GM23338 (cell line): ENCODE data around the gene ARHGAP32. TPM values are rescaled to one million over a fixed set of nuclear protein-coding genes. Genes with fewer than 3 reads are reported as not detected.

Experiments used
- ATAC-seq: fragments of 200-7000 bp; cut with Tn5 transposase; 3 replicates; pipeline ENCODE4 v1.9.1; 2020
- DNase-seq: peaks from one replicate; pipeline ENCODE4 v3.0.0-alpha.2; 2015; ENCODE audit warnings: low spot score
- H2AFZ ChIP-seq: fragments of 200-600 bp; sonication (generic); 2 replicates; pipeline ENCODE4 v1.8.0; 2016; ENCODE audit warnings: antibody characterized with exemption, mild to moderate bottlenecking, moderate library complexity
- H3F3A ChIP-seq: fragments of 200-600 bp; sonication (generic); replicated peaks from 2 replicates; pipeline ENCODE4 v1.8.0; 2017; ENCODE audit warnings: antibody characterized with exemption, mixed run types, low read depth
- H3K27ac ChIP-seq: fragments of 200-600 bp; sonication (generic); 2 replicates; pipeline ENCODE4 v1.6.1; 2016; ENCODE audit warnings: low read depth
- H3K27me3 ChIP-seq: fragments of 200-600 bp; sonication (generic); 2 replicates; pipeline ENCODE4 v1.8.0; 2016; ENCODE audit warnings: mild to moderate bottlenecking, mixed run types, moderate library complexity; ENCODE audit not compliant: insufficient read depth
- H3K36me3 ChIP-seq: fragments of 200-600 bp; sonication (generic); 2 replicates; pipeline ENCODE4 v1.8.0; 2016; ENCODE audit warnings: mild to moderate bottlenecking; ENCODE audit not compliant: insufficient read depth
- H3K4me1 ChIP-seq: fragments of 200-600 bp; sonication (generic); 2 replicates; pipeline ENCODE4 v1.8.0; 2016; ENCODE audit warnings: mild to moderate bottlenecking, moderate library complexity; ENCODE audit not compliant: insufficient read depth
- H3K4me2 ChIP-seq: fragments of 200-600 bp; sonication (generic); 2 replicates; pipeline ENCODE4 v1.7.1; 2017; ENCODE audit warnings: mixed run types
- H3K4me3 ChIP-seq: fragments of 200-600 bp; sonication (generic); 2 replicates; pipeline ENCODE4 v1.6.1; 2016; ENCODE audit warnings: mixed run types
- H3K79me2 ChIP-seq: fragments of 200-600 bp; sonication (generic); replicated peaks from 2 replicates; pipeline ENCODE4 v1.8.0; 2017; ENCODE audit warnings: mild to moderate bottlenecking; ENCODE audit not compliant: insufficient read depth
- H3K9me2 ChIP-seq: fragments of 200-600 bp; sonication (generic); 2 replicates; pipeline ENCODE4 v1.8.0; 2017; ENCODE audit not compliant: insufficient read depth
- H4K20me1 ChIP-seq: fragments of 200-600 bp; sonication (generic); replicated peaks from 2 replicates; pipeline ENCODE4 v1.8.0; 2017; ENCODE audit warnings: mild to moderate bottlenecking; ENCODE audit not compliant: insufficient read depth
- H3K27ac Mint-ChIP-seq: 2 replicates; pipeline ENCODE4 v1.8.0; 2020; ENCODE audit warnings: inconsistent platforms, mild to moderate bottlenecking, moderate library complexity, mixed read lengths
- H3K27me3 Mint-ChIP-seq: 3 replicates; pipeline ENCODE4 v1.8.0; 2022; ENCODE audit warnings: low read depth, mild to moderate bottlenecking, moderate library complexity, mixed read lengths, inconsistent platforms; ENCODE audit not compliant: insufficient read depth, poor library complexity
- H3K36me3 Mint-ChIP-seq: 3 replicates; pipeline ENCODE4 v1.8.0; 2021; ENCODE audit warnings: low read depth, mild to moderate bottlenecking, inconsistent platforms, moderate library complexity, mixed read lengths
- H3K4me1 Mint-ChIP-seq: 3 replicates; pipeline ENCODE4 v1.8.0; 2020; ENCODE audit warnings: mild to moderate bottlenecking, inconsistent platforms, mixed read lengths
- H3K4me3 Mint-ChIP-seq: 3 replicates; pipeline ENCODE4 v1.8.0; 2021; ENCODE audit warnings: moderate library complexity, mild to moderate bottlenecking, inconsistent platforms, mixed read lengths
- H3K9me3 Mint-ChIP-seq: 3 replicates; pipeline ENCODE4 v1.8.0; 2020; ENCODE audit warnings: moderate library complexity, mild to moderate bottlenecking, inconsistent platforms, mixed read lengths
- CREB1 ChIP-seq: fragments of 250-450 bp; sonication (Bioruptor Pico); IDR thresholded peaks from 2 replicates; pipeline ENCODE4 v1.5.0; 2020; ENCODE audit warnings: low read depth, mild to moderate bottlenecking, moderate library complexity
- ETS1 ChIP-seq: IDR thresholded peaks from 2 replicates; pipeline ENCODE4 v1.6.1; 2016; ENCODE audit warnings: antibody characterized with exemption
- EZH2 ChIP-seq: fragments of 200-600 bp; sonication (generic); IDR thresholded peaks from one replicate; pipeline ENCODE4 v1.8.0; 2017; ENCODE audit warnings: antibody characterized with exemption, mild to moderate bottlenecking, low read depth; ENCODE audit not compliant: unreplicated experiment
- EZH2phosphoT487 ChIP-seq: fragments of 200-600 bp; sonication (generic); IDR thresholded peaks from one replicate; pipeline ENCODE4 v1.8.1; 2018; ENCODE audit warnings: antibody characterized with exemption; ENCODE audit not compliant: unreplicated experiment
- JUNB ChIP-seq: IDR thresholded peaks from one replicate; pipeline ENCODE4 v1.6.1; 2016; ENCODE audit warnings: antibody characterized with exemption; ENCODE audit not compliant: unreplicated experiment
- NANOG ChIP-seq: IDR thresholded peaks from 2 replicates; pipeline ENCODE4 v1.6.1; 2016; ENCODE audit warnings: antibody characterized with exemption, borderline replicate concordance
- POLR2AphosphoS5 ChIP-seq: IDR thresholded peaks from 2 replicates; pipeline ENCODE4 v1.6.1; 2016; ENCODE audit warnings: antibody characterized with exemption, low read depth
- REST ChIP-seq: IDR thresholded peaks from one replicate; pipeline ENCODE4 v1.6.1; 2018; ENCODE audit warnings: antibody characterized with exemption; ENCODE audit not compliant: unreplicated experiment
- ZNF114 ChIP-seq: fragments of 250-450 bp; sonication (Bioruptor Pico); IDR thresholded peaks from 2 replicates; pipeline ENCODE4 v1.5.0; 2020; ENCODE audit warnings: mild to moderate bottlenecking, moderate library complexity
- ZNF331 ChIP-seq: fragments of 250-450 bp; sonication (Bioruptor Pico); IDR thresholded peaks from 2 replicates; pipeline ENCODE4 v1.5.0; 2020; ENCODE audit warnings: low read depth, mild to moderate bottlenecking, moderate library complexity
- ZNF462 ChIP-seq: fragments of 250-450 bp; sonication (Bioruptor Pico); IDR thresholded peaks from 2 replicates; pipeline ENCODE4 v1.5.0; 2020; ENCODE audit warnings: mild to moderate bottlenecking, moderate library complexity
- polyA plus RNA-seq: library from polyadenylated mRNA; unstranded; fragments of >200 nt; fragmentation: Nextera tagmentation; extraction: Ambion mirVana; gene quantifications from 2 replicates; pipeline ENCODE4 v1.2.1, GENCODE V29; 2016
- total RNA-seq: library from RNA; depleted of rRNA; stranded (reverse); fragments of >200 nt; shearing (Covaris generic); gene quantifications from 2 replicates; pipeline ENCODE4 v1.2.3, GENCODE V29; 2014

Gene ARHGAP32
- total and polyA plus RNA-seq, 2 experiments from 2014 or later, result 3.9 to 17.2 TPM

GRCh38 chr11:129093283-129093682 lies 98.8 kb downstream of the ARHGAP32 start:
- no peaks in the 10 kb centered on the region for H3K9me2 ChIP-seq
- no peak overlapping the region for H3K27ac ChIP-seq
- Mint-ChIP-seq H3K9me3 (peaks cover 5% of the 10 kb centered on the region; the same call in 2 of the 3 replicates), H3K27ac (no peak overlapping the region), H3K27me3 (no peaks in the 10 kb centered on the region), H3K36me3 (peaks cover 5% of the 10 kb centered on the region; the same call in 2 of the 3 replicates), H3K4me3 (no peak overlapping the region), H3K4me1 (no peaks in the 10 kb centered on the region; the same call in 2 of the 3 replicates)
- H3F3A ChIP-seq, result no peaks in the 10 kb centered on the region
- no peak for DNase-seq
- no peaks in the 10 kb centered on the region; the same call in 1 of the 2 replicates for H4K20me1 ChIP-seq
- TF ChIP-seq ZNF331 (CRISPR knock-in tag) (no peak), EZH2 (no peak), NANOG (no peak), POLR2AphosphoS5 (no peak), ZNF114 (no peak), EZH2phosphoT487 (no peak), CREB1 (CRISPR knock-in tag) (no peak), REST (no peak), ETS1 (no peak), ZNF462 (no peak), JUNB (no peak)
- H3K4me1 ChIP-seq, result no peaks in the 10 kb centered on the region
- ATAC-seq, result no peak
- no peak overlapping the region for H2AFZ ChIP-seq
- H3K27me3 ChIP-seq, result no peaks in the 10 kb centered on the region
- no peaks in the 10 kb centered on the region for H3K79me2 ChIP-seq
- H3K4me2 ChIP-seq, result no peak overlapping the region
- no peaks in the 10 kb centered on the region; the same call in 1 of the 2 replicates for H3K36me3 ChIP-seq
- no peak overlapping the region for H3K4me3 ChIP-seq
